ENCODE results near the gene COQ10A. TPM values are rescaled to one million over a fixed set of nuclear protein-coding genes. Genes with fewer than 3 reads are reported as not detected.
"Not testable (repeated sequence)": the region's sequence is repeated elsewhere in the genome, so short reads cannot be mapped to it uniquely, and the experiment has no call there.

The COQ10A gene
- total RNA-seq, 4 donors from 2014 or later: 17.7 to 90.1 (median 54.5) TPM

GRCh38 chr12:56280849-56281248 is 14.1 kb downstream of the COQ10A start:
- Histone ChIP-seq H3K4me1 (peaks cover 0 to 2% of the 10 kb centered on the region in 2 donors), H3K27ac (peak overlapping the region in 3 of 4 donors; percentile 1 to 53 (median 36)), H3K27me3 (no peaks in the 10 kb centered on the region), H3K4me3 (no peak overlapping the region), H3K36me3 (peaks cover 0 to 94% of the 10 kb centered on the region in 2 donors), H3K9me3 (no peaks in the 10 kb centered on the region)
- peak in 1 of 2 donors; percentile 71 for ATAC-seq
- intact Hi-C loops (cut with DNase I; ENCODE audit: low total_unique reads) (no loop called here), in situ Hi-C loops (cut with MboI; ENCODE audit: low sequenced_read_pairs in 4 of 4) (no loop called here)
- TF ChIP-seq POLR2A (IDR thresholded peaks at IDR 0.05) (no peak), CTCF (IDR thresholded peaks at IDR 0.05 in 4 of 5, conservative IDR thresholded peaks at IDR 0.05 in 1 of 5) (no peak)
- no peak for DNase-seq

DNA sequence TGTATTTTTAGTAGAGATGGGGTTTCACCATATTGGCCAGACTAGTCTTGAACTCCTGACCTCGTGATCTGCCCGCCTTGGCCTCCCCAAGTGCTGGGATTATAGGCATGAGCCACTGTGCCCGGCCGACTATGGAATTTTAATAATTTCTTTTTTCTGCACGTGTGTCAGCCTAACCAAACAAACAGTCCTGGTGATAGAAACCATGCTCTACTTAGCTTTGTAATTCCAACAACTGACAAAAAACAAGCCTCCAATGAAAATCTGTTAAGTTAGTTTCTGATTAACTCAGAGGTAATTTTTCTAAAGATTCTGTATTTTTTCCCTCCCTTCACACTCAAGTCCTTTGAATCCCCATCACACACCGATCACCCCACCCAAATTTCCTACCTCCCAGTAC is 15.3 kb downstream of the COQ10A start:
- Histone ChIP-seq H3K9me3 (no peaks in the 10 kb centered on the region), H3K4me3 (no peak overlapping the region), H3K27ac (peak overlapping the region in 2 of 4 donors; percentile 35 to 36), H3K27me3 (no peaks in the 10 kb centered on the region), H3K4me1 (peaks cover 7 to 14% of the 10 kb centered on the region in 2 donors), H3K36me3 (peaks cover 0 to 84% of the 10 kb centered on the region in 2 donors)
- ATAC-seq: no peak
- TF ChIP-seq CTCF (IDR thresholded peaks at IDR 0.05 in 4 of 5, conservative IDR thresholded peaks at IDR 0.05 in 1 of 5): no peak
- TF ChIP-seq POLR2A (IDR thresholded peaks at IDR 0.05): no peak
- no peak for DNase-seq
- intact Hi-C loops (cut with DNase I; ENCODE audit: low total_unique reads): no loop called here
- in situ Hi-C loops (cut with MboI; ENCODE audit: low sequenced_read_pairs in 4 of 4): no loop called here

DNA sequence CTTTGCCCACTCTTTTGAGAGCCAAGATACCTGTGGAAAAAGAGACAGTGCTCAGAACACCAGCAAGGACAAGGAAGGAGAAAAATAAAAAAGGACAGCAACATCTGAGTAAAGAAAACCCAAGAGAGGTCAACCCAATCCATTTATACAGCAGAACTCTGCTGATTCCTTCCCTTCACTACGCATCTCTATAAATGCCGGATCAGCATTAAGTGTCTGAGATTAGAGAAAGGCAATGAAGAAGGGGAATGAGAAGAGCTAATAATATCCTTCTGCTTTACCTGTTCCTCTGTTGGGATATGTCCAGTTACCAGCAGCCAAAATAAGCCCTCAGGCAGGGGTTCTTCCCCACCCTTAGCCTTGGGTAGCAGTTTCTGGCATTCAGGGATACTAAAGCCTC is 15.8 kb downstream of the COQ10A start:
- intact Hi-C loops (cut with DNase I; ENCODE audit: low total_unique reads): no loop called here
- ATAC-seq: no peak
- Histone ChIP-seq H3K36me3 (peaks cover 0 to 81% of the 10 kb centered on the region in 2 donors), H3K27ac (peak overlapping the region in 1 of 4 donors; percentile 11), H3K9me3 (no peaks in the 10 kb centered on the region), H3K27me3 (no peaks in the 10 kb centered on the region), H3K4me1 (peaks cover 13 to 16% of the 10 kb centered on the region in 2 donors), H3K4me3 (no peak overlapping the region)
- in situ Hi-C loops (cut with MboI; ENCODE audit: low sequenced_read_pairs in 4 of 4): no loop called here
- no peak for TF ChIP-seq POLR2A (IDR thresholded peaks at IDR 0.05)
- TF ChIP-seq CTCF (IDR thresholded peaks at IDR 0.05 in 4 of 5, conservative IDR thresholded peaks at IDR 0.05 in 1 of 5): no peak
- no peak for DNase-seq

DNA sequence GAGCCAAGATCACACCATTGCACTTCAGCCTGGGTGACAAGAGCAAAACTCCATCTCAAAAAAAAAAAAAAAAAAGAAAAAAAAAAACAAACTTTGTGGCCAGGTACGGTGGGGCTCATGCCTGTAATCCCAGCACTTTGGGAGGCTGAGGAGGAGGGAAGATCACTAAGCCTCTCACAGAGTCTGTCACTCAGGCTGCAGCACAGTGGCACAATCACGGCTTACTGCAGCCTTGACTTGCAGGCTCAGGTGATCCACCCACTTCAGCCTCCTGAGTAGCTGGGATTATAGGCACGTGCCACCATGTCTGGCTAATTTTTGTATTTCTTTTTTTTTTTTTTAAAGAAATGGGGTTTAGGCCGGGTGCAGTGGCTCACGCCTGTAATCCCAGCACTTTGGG is 17.5 kb downstream of the COQ10A start:
- intact Hi-C loops (cut with DNase I; ENCODE audit: low total_unique reads); H3K4me3 ChIP-seq; H3K9me3 ChIP-seq; ATAC-seq; in situ Hi-C loops (cut with MboI; ENCODE audit: low sequenced_read_pairs in 4 of 4); H3K27me3 ChIP-seq; DNase-seq: not testable (repeated sequence)
- Histone ChIP-seq H3K27ac (peak overlapping the region in 1 of 4 donors; percentile 27), H3K36me3 (peaks cover 0 to 64% of the 10 kb centered on the region in 2 donors), H3K4me1 (peaks cover 22 to 28% of the 10 kb centered on the region in 2 donors)

GRCh38 chr12:56286044-56286830 is 19.5 kb downstream of the COQ10A start:
- no peak for TF ChIP-seq CTCF (IDR thresholded peaks at IDR 0.05 in 4 of 5, conservative IDR thresholded peaks at IDR 0.05 in 1 of 5)
- no peak for TF ChIP-seq POLR2A (IDR thresholded peaks at IDR 0.05)
- DNase-seq (no peak), ATAC-seq (no peak)
- Histone ChIP-seq H3K36me3 (peaks cover 0 to 49% of the 10 kb centered on the region in 2 donors), H3K9me3 (no peaks in the 10 kb centered on the region), H3K27ac (peak overlapping the region; percentile 5 to 97 (median 28)), H3K4me1 (peaks cover 28 to 35% of the 10 kb centered on the region in 2 donors), H3K27me3 (no peaks in the 10 kb centered on the region), H3K4me3 (no peak overlapping the region)
- in situ Hi-C loops (cut with MboI; ENCODE audit: low sequenced_read_pairs in 4 of 4) (no loop called here), intact Hi-C loops (cut with DNase I; ENCODE audit: low total_unique reads) (no loop called here)

Data from gastrocnemius medialis (tissue), 4 donors.